Kidney (tissue), 14 donors: Measurements from ENCODE around the gene PRDM16. TPM values are rescaled to one million over a fixed set of nuclear protein-coding genes. Genes with fewer than 3 reads are reported as not detected.
A peak's percentile ranks its signal among the peaks of the same experiment; 100 is the strongest.

Experiments used
- DNase-seq, 5 donors: peaks; one replicate each; pipeline ENCODE4 v3.0.0-alpha.2; 2013 to 2020
- FAIRE-seq: peaks from 2 replicates; lab custom pipeline; 2012; peaks lifted over from hg19 to GRCh38; lab: Jason Lieb, UNC
- H3K27ac ChIP-seq, 2 donors: one replicate each; pipeline ENCODE4 v1.7.0; 2013; ENCODE audit warnings: low read depth in 2 of 2, low read length in 2 of 2, inconsistent platforms in 1 of 2
- H3K27me3 ChIP-seq: one replicate; pipeline ENCODE4 v1.7.1; 2013; ENCODE audit warnings: low read length, inconsistent platforms; ENCODE audit not compliant: control insufficient read depth, insufficient read depth
- H3K36me3 ChIP-seq, 3 donors: one replicate each; pipeline versions ENCODE4 v1.7.0 to v1.7.1; 2013; ENCODE audit warnings: low read length in 3 of 3, control low read depth in 1 of 3, inconsistent platforms in 1 of 3; ENCODE audit not compliant: insufficient read depth in 3 of 3, control insufficient read depth in 2 of 3
- H3K4me1 ChIP-seq, 3 donors: one replicate each; pipeline versions ENCODE4 v1.7.0 to v1.7.1; 2013; ENCODE audit warnings: low read length in 3 of 3, inconsistent platforms in 1 of 3, low read depth in 1 of 3; ENCODE audit not compliant: control insufficient read depth in 2 of 3, insufficient read depth in 2 of 3
- H3K4me3 ChIP-seq, 3 donors: one replicate each; pipeline versions ENCODE4 v1.7.0 to v1.8.1; 2013; ENCODE audit warnings: low read length in 3 of 3, control low read depth in 1 of 3, inconsistent platforms in 1 of 3
- H3K9ac ChIP-seq, 3 donors: one replicate each; pipeline versions ENCODE4 v1.7.0 to v1.7.1; 2013; ENCODE audit warnings: low read length in 3 of 3, control low read depth in 1 of 3, inconsistent platforms in 1 of 3
- H3K9me3 ChIP-seq, 3 donors: one replicate each; pipeline versions ENCODE4 v1.7.0 to v1.7.1; 2013; ENCODE audit warnings: low read length in 3 of 3, control low read depth in 1 of 3, inconsistent platforms in 1 of 3; ENCODE audit not compliant: control insufficient read depth in 2 of 3, insufficient read depth in 1 of 3
- intact Hi-C: fragments of 100-400 bp; cut with DNase I; formaldehyde crosslinking; loops from one replicate; pipeline ENCODE4 v1.11.1; 2022
- polyA plus RNA-seq: library from polyadenylated mRNA; stranded (reverse); fragments of 350-450 nt; fragmentation: Illumina TruSeq; extraction: RNeasy Lipid Tissue Mini Kit (QIAGEN cat#74804); gene quantifications from one replicate; pipeline ENCODE4 v1.2.3, GENCODE V29; 2014; ENCODE audit warnings: low read depth, low replicate concordance; ENCODE audit not compliant: insufficient read depth
- total RNA-seq: library from RNA; stranded (reverse); fragmentation: NEBNext Ultra II Directional; extraction: Animal tissue kit (Norgen Biotek cat#: 25700); gene quantifications from one replicate; pipeline ENCODE4 v1.2.1, GENCODE V29; 2021
- TF ChIP-seq, protein P1 (sequence below): IDR thresholded peaks from 3 replicates; pipeline ENCODE4 v1.5.1; 2012; ENCODE audit warnings: mild to moderate bottlenecking, moderate library complexity, borderline replicate concordance; ENCODE audit not compliant: insufficient read depth; ENCODE audit errors: extremely low read depth
- donor health status: control.
- donor health status: control.
- donor health status: control.
- donor health status: control.
- donor health status: control.
- donor health status: DM: yes; HTN: yes; CAD: no.
- donor health status: Normal renal cell carcinoma (clear cell type).

The PRDM16 gene
- total and polyA plus RNA-seq, 2 donors from 2014 or later = 3.0 to 21.9 TPM

DNA sequence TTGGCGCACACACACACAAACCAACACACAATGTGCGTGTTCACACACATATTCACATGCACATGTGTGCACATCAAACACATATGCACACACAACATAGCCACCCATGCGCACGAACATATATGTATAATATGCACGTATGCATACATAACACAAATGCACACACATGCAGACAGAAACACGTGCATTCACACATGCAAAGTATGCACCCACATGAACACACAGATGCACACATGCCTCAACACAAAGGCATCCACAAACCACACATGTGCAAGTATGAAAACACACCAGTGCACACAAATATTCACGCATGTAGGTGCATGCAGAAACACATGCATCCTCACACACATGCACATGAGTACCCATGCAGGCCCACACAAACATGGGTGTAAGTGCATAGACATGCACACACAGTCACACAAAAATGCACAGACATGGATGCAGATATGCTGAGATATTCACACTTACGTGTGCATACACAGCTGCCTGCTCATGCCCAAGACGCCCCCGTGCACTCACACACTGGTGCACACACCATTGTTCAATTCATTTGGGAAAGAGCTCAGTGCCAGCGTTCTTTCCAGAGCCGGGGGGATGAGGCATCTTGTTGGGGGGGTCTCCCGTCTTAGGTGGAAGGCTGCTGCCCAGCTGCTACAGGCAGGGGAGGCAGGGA lies 332.7 kb downstream of the PRDM16 start:
- intact Hi-C loops = no loop called here
- no peak overlapping the region for H3K9ac ChIP-seq
- H3K27ac ChIP-seq = no peak overlapping the region
- H3K27me3 ChIP-seq = peaks cover 14% of the 10 kb centered on the region
- H3K4me1 ChIP-seq = peaks cover 0 to 2% (median 0%) of the 10 kb centered on the region in 3 donors
- H3K9me3 ChIP-seq = no peaks in the 10 kb centered on the region
- peaks cover 0 to 2% (median 0%) of the 10 kb centered on the region in 3 donors for H3K36me3 ChIP-seq
- DNase-seq = no peak
- FAIRE-seq = no peak
- TF ChIP-seq, protein P1, sequence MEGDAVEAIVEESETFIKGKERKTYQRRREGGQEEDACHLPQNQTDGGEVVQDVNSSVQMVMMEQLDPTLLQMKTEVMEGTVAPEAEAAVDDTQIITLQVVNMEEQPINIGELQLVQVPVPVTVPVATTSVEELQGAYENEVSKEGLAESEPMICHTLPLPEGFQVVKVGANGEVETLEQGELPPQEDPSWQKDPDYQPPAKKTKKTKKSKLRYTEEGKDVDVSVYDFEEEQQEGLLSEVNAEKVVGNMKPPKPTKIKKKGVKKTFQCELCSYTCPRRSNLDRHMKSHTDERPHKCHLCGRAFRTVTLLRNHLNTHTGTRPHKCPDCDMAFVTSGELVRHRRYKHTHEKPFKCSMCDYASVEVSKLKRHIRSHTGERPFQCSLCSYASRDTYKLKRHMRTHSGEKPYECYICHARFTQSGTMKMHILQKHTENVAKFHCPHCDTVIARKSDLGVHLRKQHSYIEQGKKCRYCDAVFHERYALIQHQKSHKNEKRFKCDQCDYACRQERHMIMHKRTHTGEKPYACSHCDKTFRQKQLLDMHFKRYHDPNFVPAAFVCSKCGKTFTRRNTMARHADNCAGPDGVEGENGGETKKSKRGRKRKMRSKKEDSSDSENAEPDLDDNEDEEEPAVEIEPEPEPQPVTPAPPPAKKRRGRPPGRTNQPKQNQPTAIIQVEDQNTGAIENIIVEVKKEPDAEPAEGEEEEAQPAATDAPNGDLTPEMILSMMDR = no peak
- no peak overlapping the region for H3K4me3 ChIP-seq

DNA sequence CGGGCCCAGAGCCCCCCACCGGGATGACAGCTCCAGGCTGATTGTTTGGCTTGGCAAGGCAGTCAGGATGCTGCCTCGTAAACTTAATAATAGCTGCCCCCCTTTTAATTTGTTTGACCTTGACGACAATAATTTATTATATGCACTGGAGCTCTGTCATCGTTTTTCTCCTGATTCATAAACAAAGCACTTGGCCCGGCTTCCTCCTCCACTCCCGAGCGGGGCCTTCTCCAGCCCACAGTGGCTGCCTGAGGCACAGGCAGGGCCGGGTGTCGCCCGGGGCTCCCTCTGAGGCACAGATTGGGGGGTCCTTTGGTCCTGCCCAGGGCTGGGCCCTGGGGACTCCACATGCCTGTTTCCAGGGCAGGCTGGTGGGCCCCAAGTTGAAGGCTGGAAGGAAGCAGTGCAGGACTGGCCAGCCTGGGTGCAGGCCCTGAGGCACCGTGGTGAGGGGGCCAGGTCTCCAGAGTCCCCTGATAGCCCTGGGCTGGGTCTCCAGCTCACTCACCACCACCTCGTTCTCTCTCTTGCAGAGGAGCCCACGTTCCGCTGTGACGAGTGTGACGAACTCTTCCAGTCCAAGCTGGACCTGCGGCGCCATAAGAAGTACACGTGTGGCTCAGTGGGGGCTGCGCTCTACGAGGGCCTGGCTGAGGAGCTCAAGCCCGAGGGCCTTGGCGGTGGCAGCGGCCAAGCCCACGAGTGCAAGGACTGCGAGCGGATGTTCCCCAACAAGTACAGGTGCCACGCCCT lies 333.4 kb downstream of the PRDM16 start:
- FAIRE-seq (no peak), DNase-seq (peak in 4 of 5 donors; percentile 40 to 81 (median 59))
- TF ChIP-seq, protein P1 = no peak
- Histone ChIP-seq H3K4me1 (peaks cover 0 to 2% (median 0%) of the 10 kb centered on the region in 3 donors), H3K9ac (no peak overlapping the region), H3K27me3 (peaks cover 8% of the 10 kb centered on the region), H3K9me3 (no peaks in the 10 kb centered on the region), H3K27ac (no peak overlapping the region), H3K4me3 (no peak overlapping the region), H3K36me3 (peaks cover 0 to 2% (median 0%) of the 10 kb centered on the region in 3 donors)
- intact Hi-C loops = no loop called here

DNA sequence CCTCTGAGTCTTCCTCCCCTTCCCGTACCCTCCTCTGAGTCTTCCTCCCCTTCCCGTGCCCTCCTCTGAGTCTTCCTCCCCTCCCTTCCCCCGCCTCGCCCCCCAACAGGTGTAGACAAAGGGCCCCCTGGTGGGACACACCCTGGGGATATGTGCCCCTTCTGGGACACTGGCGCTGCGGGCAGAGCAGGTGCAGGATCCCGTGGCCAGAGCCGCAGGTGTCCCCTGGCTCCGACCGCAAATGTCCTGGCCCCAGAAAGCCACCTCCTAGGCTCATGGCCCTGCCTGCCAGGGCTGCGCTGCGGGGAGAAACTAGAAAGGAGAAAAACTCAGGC lies 334.0 kb downstream of the PRDM16 start:
- DNase-seq = no peak

More for the DNA sequence above, 334.0 kb downstream of the PRDM16 start:
- H3K27me3 ChIP-seq = peaks cover 8% of the 10 kb centered on the region
- H3K9ac ChIP-seq = no peak overlapping the region
- no peak overlapping the region for H3K4me3 ChIP-seq
- no peak overlapping the region for H3K27ac ChIP-seq
- intact Hi-C loops = no loop called here
- peaks cover 0 to 2% (median 0%) of the 10 kb centered on the region in 3 donors for H3K4me1 ChIP-seq
- TF ChIP-seq, protein P1 = no peak
- H3K9me3 ChIP-seq = no peaks in the 10 kb centered on the region
- H3K36me3 ChIP-seq = peaks cover 0 to 2% (median 0%) of the 10 kb centered on the region in 3 donors
- FAIRE-seq = no peak
